SK-MEL-5 (cell line): ENCODE data around the gene FAM111A. TPM values are rescaled to one million over a fixed set of nuclear protein-coding genes. Genes with fewer than 3 reads are reported as not detected.
A peak's percentile ranks its signal among the peaks of the same experiment; 100 is the strongest.
"Not testable (repeated sequence)": the region's sequence is repeated elsewhere in the genome, so short reads cannot be mapped to it uniquely, and the experiment has no call there.

Source experiments
- DNase-seq: peaks from one replicate; pipeline ENCODE4 v3.0.0-alpha.2; 2016; ENCODE audit warnings: low read depth, low spot score
- in situ Hi-C: cut with HindIII; loops from 2 replicates; pipeline ENCODE4 v1.10.0; 2016; ENCODE audit warnings: low sequenced_read_pairs, high pct_unique_total_duplicates, low pct_unique_long_range_greater_than_20kb
- polyA plus RNA-seq, 2 experiments: library from polyadenylated mRNA; depleted of rRNA; stranded (reverse); fragments of >200 nt; gene quantifications; 2 replicates each; pipeline ENCODE4 v1.2.3, GENCODE V29; 2015
- total RNA-seq: library from RNA; depleted of rRNA; stranded (reverse); fragments of >200 nt; shearing (Covaris generic); gene quantifications from 2 replicates; pipeline ENCODE4 v1.2.3, GENCODE V29; 2014; rRNA removed

The FAM111A gene, protein sequence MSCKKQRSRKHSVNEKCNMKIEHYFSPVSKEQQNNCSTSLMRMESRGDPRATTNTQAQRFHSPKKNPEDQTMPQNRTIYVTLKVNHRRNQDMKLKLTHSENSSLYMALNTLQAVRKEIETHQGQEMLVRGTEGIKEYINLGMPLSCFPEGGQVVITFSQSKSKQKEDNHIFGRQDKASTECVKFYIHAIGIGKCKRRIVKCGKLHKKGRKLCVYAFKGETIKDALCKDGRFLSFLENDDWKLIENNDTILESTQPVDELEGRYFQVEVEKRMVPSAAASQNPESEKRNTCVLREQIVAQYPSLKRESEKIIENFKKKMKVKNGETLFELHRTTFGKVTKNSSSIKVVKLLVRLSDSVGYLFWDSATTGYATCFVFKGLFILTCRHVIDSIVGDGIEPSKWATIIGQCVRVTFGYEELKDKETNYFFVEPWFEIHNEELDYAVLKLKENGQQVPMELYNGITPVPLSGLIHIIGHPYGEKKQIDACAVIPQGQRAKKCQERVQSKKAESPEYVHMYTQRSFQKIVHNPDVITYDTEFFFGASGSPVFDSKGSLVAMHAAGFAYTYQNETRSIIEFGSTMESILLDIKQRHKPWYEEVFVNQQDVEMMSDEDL
- 30.6 and 31.1 TPM in 2 replicates for total RNA-seq
- 19.7 and 21.6 TPM in 2 replicates for polyA plus RNA-seq (2015; cell fraction: cytosol; rRNA removed)
- polyA plus RNA-seq (2015; cell fraction: nucleus; rRNA removed): 92.1 and 104 TPM in 2 replicates

GRCh38 chr11:59142530-59143507, at the start of gene FAM111A:
TSS of gene FAM111A (plus strand) at chr11:59142856. CDS start at chr11:59148873, 6,017 bp downstream.
- peak; percentile 89 for DNase-seq
- in situ Hi-C loops: no loop called here

GRCh38 chr11:59093576-59093975, 49.1 kb upstream of the FAM111A start:
- in situ Hi-C loops, DNase-seq: not testable (repeated sequence)

- in situ Hi-C loops, DNase-seq: not testable (repeated sequence)
Observed at GRCh38 chr11:59095225-59095624, 47.4 kb upstream of the FAM111A start.

DNA sequence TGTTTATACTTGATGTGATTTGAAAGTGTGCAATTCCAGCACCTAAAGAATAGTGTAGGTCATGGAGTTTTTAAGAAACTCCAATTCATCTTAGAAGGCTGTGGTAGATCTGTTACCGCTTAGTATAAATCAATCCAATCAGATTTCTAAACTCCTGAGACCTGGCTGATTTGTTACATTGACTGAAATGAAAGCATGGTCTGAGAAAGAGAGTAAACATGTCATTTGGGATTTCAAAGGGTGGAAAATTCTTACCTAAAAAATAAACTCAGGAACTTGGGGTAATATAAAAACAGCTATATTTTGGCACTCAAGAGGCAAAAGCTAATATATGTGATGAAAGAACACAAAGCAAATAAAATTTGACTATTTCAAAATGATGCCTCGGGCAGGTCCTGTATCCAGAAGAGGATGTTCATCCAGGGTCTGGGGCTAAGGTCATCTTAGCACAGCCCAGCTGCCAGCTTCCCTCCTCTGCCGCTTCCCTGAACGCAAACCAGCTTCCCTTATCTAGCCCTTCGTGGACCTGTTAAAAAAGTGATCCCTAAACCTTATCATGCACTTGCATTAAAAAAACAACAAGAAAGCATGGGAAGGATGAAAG, 46.6 kb upstream of the FAM111A start:
- DNase-seq, in situ Hi-C loops: not testable (repeated sequence)

DNA sequence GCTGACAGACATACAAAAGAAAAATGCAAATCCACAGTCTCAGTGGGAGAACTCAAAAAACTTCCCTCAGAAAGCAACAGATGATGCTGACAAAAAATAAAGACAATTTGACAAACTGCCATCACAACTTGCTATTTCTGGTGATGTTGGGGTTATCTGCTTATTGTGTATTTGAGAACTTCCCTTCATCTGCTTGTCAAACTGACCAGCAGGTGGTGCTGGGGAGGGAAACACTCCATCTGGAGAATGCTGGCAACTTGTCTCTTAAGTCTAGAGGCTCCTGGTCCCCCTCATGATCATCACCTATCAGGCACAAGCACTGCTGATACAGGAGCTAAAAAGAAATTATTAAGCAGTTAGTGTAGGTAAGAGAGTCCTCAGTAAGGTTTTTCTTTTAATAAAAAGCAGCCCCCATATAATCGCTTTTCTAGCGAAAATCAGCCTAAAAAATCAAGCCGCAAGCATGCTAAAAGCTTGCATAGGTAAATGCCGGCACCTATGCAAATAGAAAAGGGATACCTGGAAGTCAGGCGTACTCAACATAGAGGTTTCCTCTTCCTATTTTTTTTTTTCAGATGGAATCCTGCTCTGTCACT, 45.4 kb upstream of the FAM111A start:
- in situ Hi-C loops: no loop called here

GRCh38 chr11:59097938-59098337, 44.7 kb upstream of the FAM111A start:
- DNase-seq, in situ Hi-C loops: not testable (repeated sequence)

More for the DNA sequence above, 45.4 kb upstream of the FAM111A start:
- DNase-seq: peak; percentile 68

DNA sequence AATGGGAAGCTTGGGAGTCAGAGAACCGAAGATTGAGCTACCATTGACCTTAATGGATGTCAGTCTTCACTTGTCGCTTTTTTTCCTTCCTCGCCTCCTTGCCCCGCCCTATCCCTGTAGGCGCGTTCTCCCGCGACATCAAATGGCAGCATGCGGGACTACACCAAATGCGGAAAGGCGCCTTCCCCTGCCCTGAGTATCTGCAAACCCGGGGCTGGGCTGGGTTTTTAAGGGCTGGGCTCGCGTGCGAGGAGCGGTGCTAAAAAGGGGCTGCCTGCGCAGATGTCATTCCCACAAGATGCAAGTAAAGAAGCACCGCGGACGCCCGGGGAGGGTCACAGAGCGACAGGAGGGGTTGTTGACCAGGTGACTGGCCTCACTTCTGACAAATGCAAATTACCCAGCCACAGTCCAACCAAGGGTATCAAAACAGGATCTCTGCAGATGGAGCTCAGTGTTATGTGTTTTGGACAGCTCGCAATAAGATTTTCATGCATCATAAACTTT, 40.3 kb upstream of the FAM111A start:
- DNase-seq: peak; percentile 37
- in situ Hi-C loops: no loop called here

DNA sequence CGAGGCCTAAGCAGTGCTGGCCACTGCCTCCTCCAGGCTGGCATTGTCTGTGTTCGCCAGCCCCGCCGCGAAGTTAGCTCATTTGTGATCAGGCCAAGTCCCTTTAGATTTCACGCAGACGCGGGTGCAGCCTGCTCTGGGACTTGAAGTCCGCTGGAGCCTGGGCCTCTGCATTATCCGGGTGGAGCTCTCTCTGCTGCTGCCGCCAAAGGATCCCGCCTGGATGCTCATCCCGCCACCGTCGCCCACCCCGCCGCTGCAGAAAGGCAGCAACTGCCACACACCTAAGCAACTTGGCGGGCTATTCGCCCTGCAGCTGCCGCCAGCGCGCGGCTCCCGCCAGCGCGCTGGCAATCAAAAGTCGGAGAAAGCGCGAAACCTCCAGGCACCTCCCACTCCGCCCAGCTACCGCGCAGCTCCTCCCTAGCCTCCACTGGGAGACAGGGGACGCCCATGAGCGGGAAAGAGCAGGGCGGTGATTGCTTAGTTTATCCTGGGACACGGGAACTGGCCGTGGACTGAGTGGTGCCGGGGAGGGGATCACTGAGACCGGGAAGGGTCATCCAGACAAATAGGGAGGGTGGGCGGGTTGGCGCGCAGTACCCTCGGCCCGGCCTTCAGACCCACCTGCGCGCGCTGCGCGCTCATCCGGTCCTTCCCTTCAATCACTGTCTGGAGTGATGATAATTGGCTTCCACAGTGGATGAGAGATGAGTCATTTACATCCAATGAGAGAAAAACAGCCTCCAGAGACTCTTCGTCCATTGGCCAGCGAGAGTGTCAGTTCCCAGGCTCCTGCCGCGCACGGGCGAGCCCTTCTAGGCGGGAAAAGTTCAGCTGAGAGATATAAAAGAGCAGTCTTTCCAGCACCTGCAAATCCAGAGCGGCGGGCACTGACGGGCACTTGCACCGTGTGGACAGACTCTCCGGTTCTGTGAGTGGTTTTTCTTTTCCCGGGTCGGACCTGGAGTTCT, 36.0 kb upstream of the FAM111A start, which contains the start of gene FAM111B:
Gene FAM111B (plus strand): TSS at position 875 of the 974 bp plus-strand sequence. CDS start 2,389 bp downstream, outside the sequence.
- in situ Hi-C loops: no loop called here
- DNase-seq: peak; percentile 85

GRCh38 chr11:59107721-59108120, 34.9 kb upstream of the FAM111A start:
- DNase-seq, in situ Hi-C loops: not testable (repeated sequence)

DNA sequence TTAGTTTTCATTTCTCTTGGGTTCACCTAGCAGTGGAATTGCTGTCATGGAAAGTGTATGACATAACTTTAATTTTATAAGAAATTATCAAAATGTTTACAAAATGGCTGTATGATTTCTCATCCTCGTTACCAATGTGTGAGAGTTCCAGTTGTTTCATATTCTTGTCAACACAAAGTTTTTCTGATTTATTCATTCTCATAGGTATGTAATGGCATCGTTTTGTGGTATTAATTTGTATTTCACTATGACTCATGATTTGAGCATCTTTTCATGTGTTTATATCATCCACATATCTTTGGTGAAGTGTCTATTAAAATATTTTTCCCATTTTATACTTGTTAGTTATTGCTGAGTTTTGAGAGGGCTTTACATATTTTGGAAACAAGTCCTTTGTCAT, 30.2 kb upstream of the FAM111A start:
- no peak for DNase-seq
- in situ Hi-C loops: no loop called here

DNA sequence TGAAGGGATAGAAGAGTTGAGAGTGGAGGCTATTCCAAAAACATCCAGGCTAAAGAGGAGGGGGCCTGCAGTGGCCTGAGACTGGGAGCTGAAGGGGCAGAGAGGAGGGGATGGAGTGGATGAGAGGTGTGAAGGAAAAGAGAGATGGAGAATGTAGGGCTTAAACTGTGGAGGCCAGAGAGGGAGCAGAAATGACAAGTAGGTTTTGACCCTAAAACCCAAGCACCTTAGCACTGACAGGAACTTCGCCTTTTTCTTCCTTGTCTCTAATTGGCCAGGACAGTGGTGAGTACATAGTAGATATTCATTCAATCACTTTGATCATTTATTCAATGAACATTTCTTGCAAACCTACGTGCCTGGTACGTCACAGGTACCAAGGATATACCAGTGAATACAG, 28.3 kb upstream of the FAM111A start:
- in situ Hi-C loops: no loop called here
- no peak for DNase-seq

- in situ Hi-C loops: no loop called here
- no peak for DNase-seq
Observed at GRCh38 chr11:59115553-59115952, 27.1 kb upstream of the FAM111A start.

GRCh38 chr11:59117774-59118173, 24.9 kb upstream of the FAM111A start:
- in situ Hi-C loops: no loop called here
- no peak for DNase-seq

- in situ Hi-C loops: no loop called here
- DNase-seq: no peak
Observed at GRCh38 chr11:59119826-59120225, 22.8 kb upstream of the FAM111A start.

GRCh38 chr11:59135648-59136461, 6.8 kb upstream of the FAM111A start:
- in situ Hi-C loops: no loop called here
- DNase-seq: peak; percentile 74
